Stimulated activated CD4-positive, alpha-beta T cell treated with anti-CD3 and anti-CD28 coated beads, Interleukin-2, amount 100 ng/mL, for 4 hours (primary cell): ENCODE data around the gene DIP2C.
"Not testable (repeated sequence)": the region's sequence is repeated elsewhere in the genome, so short reads cannot be mapped to it uniquely, and the experiment has no call there.

Experiments used
- DNase-seq: peaks from one replicate; pipeline ENCODE4 v3.0.0-alpha.2; 2020; ENCODE audit warnings: low read depth

DIP2C gene, protein sequence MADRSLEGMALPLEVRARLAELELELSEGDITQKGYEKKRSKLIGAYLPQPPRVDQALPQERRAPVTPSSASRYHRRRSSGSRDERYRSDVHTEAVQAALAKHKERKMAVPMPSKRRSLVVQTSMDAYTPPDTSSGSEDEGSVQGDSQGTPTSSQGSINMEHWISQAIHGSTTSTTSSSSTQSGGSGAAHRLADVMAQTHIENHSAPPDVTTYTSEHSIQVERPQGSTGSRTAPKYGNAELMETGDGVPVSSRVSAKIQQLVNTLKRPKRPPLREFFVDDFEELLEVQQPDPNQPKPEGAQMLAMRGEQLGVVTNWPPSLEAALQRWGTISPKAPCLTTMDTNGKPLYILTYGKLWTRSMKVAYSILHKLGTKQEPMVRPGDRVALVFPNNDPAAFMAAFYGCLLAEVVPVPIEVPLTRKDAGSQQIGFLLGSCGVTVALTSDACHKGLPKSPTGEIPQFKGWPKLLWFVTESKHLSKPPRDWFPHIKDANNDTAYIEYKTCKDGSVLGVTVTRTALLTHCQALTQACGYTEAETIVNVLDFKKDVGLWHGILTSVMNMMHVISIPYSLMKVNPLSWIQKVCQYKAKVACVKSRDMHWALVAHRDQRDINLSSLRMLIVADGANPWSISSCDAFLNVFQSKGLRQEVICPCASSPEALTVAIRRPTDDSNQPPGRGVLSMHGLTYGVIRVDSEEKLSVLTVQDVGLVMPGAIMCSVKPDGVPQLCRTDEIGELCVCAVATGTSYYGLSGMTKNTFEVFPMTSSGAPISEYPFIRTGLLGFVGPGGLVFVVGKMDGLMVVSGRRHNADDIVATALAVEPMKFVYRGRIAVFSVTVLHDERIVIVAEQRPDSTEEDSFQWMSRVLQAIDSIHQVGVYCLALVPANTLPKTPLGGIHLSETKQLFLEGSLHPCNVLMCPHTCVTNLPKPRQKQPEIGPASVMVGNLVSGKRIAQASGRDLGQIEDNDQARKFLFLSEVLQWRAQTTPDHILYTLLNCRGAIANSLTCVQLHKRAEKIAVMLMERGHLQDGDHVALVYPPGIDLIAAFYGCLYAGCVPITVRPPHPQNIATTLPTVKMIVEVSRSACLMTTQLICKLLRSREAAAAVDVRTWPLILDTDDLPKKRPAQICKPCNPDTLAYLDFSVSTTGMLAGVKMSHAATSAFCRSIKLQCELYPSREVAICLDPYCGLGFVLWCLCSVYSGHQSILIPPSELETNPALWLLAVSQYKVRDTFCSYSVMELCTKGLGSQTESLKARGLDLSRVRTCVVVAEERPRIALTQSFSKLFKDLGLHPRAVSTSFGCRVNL (N-terminal part only)

DNA sequence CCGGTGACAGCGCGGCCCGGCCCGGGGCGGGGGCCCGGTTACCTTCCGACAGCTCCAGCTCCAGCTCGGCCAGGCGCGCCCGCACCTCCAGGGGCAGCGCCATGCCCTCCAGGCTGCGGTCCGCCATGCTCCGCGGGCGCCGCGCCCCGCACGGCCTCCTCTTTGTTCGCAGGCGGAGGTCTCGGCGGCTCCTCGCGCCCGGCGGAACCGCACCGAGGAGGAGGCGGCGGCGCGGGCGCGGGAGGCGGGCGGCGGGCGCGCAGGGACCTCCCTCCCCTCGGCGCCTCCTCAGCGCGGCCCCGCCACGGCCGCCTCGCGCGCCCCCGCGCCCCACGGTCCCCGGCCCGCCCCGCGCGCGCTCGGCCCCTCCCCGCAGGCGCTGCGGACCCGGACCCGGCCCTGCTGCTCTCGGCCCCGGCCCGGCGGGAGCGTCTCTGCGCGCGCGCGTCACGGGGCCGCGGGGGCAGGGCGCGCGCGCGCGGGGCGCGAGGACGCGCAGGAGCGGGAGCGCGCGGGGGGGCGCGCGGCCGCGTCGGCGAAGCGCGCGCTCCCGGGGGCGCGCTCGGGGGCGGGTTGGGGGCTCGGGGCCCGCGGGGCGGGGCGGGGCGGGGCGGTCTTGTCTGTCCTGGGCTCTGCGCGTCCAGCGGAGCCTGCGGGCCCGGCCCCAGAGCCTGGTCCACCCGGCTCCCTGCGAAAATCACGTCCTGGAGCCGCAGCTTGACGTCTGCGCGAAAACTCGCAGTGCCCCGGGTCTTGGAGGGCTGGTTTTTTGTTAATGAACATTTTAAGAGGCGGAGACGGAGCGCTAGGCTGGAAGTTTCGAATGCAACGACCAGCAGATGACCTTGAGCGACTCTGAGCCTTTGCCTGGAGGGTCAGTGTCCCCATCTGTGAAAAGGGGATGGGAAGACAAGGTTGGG, at the start of gene DIP2C:
Gene DIP2C (minus strand): TSS at position 217 of the 920 bp plus-strand sequence. CDS start 90 bp downstream, at position 127.
- DNase-seq: no peak

DNA sequence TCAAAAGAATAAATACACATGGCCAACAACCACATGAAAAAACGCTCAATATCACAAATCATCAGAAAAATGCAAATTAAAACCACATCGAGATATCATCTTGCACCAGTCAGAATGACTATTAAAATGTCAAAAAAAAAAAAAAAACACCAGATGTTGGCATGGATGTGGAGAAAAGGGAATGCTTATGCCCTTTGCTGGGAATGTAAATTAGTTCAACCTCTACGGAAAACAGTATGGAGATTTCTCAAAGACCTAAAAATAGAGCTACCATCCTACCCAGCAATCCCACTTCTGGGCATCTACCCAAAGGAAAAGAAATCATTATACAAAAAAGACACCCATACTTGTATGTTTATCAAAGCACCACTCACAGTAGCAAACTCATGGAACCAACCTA, 45.0 kb upstream of the DIP2C start:
- no peak for DNase-seq

DNA sequence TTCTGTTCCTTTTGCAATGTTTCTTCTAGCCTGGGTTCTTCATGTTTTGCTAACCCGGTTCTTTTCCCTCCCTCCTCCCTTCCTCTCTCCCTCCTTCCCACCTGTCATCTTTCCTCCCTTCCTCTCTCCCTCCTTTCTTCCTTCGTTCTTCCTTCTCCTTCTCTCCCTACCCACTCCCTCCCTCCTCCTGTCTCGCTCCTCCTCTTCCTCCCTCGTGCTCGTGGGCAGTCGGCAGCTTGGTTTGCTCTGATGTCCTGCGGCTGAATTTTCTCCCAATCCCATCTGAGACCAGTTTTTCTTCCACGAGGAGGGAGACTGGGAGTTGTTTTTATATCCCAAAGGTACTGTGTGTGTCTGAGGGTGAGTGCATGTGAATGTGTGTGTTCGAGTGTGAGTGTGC, 43.6 kb upstream of the DIP2C start:
- DNase-seq: no peak

DNA sequence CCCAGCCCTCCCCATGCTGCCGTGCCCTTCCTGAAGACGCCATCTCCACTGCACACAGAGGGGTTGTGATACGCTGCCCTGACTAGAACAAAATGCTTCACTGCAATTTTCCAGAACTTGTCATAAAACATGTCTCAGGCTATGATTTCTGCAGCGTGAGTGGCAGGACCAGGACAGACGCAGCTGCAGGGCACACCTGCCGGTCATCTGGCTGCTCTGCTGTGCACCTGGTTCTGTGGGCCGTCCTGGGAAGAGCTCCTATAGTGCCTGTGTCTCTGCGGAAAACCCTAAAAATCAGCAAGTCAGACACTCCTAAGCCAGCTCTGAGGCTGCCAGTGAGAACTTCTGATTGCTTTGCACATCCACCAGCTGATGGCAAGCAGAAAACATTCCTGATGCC, 39.7 kb upstream of the DIP2C start:
- DNase-seq: no peak

DNA sequence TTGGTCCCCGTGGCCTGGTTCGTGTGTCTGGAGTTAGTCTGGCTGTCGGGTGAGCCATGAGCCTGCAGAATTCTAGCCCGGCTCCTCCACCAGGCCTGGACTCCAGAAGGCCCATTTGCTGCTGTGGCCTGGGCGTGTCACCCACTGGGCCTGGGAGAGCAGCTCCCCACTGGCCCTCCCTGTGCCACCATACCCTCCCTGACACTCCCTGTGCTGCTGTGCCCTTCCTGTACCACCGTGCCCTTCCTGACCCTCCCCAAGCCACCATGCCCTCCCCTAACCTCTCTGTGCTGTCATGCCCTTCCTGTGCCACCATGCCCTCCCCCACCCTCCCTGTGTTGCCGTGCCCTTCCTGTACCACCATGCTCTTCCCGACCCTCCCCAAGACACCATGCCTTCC, 39.1 kb upstream of the DIP2C start:
- no peak for DNase-seq

DNA sequence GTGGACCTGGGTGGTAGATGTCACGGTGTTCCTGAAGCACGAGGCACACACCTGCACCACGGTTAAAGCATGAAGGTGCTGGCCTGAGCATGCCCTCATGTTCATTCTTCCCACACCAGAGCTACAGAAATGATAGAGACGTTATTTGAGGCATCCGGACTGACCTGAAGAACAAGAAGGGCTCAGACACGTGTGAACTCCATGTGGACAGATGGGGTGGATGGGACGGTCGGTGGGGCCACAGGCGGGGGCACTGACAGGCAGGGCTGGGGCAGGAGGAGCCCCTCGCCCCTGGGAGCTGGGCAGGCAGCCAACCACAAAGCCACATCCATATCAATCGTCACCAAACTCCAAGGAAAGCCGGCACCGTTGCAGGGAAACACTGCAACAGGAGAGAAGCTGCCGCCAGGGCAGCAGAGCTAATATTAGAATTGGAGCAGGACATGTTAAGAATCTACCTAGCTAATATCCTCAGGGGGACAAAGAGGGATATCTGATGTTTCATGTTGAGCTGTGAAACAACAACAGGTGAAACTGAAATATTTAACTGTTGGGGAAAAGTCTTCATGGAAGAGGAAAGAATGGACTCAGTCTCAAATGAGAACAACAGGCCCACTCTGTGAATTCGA, 37.8 kb upstream of the DIP2C start:
- no peak for DNase-seq

DNA sequence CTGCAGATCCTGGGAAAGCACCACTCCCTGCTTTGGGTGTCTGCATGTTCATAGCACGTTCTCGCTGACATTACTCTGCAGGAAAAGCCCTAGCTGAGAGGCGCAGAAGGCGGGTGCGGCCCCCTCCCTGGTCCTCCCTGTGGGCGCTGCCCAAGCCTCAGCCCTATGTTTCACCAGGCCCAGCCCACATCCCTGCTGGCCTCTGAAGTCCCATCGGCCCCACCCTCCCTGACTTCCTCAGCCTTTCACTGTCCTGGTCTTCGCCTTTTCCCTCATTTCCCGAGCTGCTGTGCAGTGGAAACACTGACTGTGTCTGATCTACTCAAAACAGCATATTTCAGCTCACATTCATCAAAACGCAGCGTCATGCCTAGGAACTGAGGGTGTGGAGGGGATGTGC, 36.3 kb upstream of the DIP2C start:
- no peak for DNase-seq

DNA sequence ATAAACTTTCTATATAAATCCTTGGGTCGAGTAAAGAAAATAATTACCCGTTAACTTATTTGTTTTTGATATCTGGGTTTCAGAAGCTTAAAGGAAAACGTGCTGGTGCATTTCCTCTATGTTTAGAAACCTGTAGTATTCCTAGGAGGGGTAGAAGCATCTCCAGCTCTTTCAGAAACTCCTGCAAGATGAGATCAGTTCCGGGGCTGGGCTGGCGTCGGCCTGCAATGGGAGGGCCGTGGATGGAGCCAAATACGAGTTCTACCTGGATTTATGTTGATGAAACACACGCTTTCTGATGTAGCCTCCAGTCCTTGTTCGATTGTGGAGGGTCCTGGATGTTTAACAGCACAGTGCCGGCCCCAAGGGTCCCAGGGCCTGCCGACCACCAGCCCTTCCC, 35.8 kb upstream of the DIP2C start:
- no peak for DNase-seq

DNA sequence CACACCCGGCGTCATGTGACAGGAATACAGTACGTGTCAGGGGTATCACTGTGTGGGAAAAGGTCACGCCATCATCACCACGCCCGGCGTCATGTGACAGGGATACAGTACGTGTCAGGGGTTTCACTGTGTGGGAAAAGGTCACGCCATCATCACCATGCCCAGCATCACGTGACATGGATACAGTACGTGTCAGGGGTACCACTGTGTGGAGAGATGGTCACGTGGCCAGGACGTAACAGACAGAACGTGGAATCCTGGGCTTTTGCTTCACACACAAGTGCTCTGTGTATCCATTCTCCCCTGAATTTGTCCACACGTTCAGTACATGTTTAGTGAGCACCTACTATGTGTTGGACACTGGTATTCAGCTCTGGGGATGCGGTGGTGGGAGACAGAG, 34.5 kb upstream of the DIP2C start:
- DNase-seq: no peak

DNA sequence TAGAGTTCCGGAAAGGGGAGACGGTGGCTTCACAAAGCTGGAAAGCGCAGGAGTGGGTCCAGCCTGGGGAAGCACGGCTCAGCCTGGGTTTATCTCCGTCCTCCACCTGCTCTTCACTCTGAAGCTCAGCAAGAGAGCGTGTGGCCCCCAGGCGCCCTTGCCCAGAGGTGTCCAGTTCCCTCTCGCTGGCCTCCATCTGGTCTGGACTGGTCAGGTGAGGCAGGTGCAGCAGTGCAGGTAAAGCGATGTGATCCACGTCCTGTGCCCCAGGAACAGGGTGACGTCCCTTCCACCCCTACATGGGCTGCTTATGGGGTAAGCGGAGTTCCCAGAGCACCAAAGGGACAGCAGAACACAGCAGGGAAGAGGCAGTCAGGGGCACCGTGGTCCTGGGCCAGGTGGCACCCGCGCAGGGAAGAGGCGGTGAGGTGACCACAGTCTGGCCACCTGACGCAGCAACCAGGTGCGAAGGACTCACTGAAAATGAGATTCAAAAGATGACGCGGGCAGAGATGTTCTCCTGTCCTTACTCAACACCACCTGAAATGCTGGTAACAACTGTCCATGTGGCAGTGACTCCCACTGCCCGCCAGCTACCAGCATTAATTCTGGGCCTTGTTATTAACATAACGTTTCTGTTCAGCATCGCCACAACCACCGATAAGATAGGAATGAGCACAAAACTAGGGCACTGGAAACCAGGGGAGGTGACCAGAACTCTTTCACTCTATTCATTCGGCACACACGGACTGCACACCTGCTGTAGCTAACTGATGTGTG, 33.0 kb upstream of the DIP2C start:
- no peak for DNase-seq

DNA sequence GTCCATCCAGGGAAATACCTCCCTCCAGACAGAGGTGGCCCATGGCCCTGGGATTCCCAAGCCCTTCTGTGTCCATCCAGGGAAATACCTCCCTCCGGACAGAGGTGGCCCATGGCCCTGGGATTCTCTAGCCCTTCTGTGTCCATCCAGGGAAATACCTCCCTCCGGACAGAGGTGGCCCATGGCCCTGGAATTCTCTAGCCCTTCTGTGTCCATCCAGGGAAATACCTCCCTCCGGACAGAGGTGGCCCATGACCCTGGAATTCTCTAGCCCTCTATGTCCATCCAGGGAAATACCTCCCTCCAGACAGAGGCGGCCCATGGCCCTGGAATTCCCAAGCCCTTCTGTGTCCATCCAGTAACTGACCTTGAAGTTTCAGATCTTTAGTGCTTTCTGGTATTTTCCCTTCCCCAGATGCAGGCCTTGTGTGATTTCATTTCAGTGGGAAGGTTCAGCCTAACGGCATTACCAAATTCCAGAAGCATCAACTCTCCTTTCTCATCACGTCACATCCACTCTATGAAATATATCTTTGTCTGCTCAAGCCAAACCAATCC, 28.8 kb upstream of the DIP2C start:
- no peak for DNase-seq

DNA sequence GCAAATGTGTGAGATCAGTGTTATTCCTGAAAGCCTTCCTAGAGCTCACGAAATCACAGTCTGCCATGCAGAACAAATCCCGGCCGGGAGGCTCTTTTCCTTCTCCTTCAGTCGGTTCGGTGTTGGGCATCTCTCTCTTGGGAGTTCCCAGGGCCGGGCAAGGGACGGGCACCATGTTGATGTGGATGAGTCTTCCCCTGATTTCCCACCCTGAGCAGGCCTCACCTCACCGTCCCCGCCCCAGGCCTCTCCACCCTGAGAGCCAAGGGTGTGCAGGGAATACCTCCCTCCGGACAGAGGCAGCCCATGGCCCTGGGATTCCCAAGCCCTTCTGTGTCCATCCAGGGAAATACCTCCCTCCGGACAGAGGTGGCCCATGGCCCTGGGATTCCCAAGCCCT, 28.0 kb upstream of the DIP2C start:
- no peak for DNase-seq

DNA sequence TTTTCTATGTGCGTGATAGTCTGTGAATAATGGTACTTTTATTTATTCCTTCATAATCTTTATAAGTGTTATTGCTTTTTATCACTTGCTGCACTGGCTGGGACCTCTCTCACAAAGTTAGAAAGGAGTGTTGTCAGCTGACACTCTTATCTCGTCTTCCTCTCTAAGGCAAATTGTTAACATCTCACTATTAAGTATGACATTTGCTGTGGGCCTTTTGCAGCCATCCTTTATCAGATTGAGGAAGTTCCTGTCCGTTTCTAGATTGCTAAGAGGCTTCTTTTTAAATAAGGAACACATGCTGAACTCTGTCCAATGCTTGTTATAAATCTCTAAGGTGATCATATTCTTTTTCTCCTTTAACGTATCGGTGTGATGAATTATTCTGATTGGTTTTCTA, 27.4 kb upstream of the DIP2C start:
- DNase-seq: no peak

DNA sequence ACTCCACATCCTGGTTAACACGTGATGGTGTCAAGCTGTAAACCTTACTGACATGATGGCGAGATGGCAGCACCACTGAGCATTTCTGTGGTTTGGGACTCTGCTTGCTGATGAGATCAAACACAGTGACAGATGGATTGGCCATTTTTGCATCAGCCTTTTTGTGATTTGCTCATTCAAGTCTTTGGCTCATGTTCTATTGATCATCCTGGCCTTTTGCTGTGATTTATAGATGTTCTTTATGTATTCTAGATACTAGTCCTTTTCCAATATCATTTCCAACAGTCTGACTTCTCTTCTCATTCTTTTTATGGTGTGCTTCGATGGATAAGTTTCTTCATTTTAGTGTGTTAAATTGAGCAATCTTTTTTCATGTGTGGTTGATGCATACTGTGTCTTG, 24.7 kb upstream of the DIP2C start:
- no peak for DNase-seq

DNA sequence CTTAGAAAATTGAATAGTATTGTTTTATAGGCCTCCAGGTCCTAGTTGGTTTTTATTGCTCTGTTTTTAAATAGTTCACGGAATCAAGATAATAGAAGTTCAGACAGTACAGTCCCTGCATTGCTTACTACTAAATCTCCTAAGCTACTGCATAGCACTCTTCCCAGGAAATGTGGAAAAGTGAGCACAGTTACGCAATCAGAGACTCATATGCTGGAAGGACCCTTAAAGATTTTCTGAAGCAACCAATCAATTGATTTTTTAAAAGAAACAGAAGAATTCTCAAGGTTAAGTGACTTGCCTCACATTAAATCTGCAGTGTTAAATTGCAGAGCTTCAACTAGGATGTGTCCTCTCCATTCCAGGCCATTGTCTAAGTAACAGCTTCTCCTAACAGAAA, 23.1 kb upstream of the DIP2C start:
- no peak for DNase-seq

DNA sequence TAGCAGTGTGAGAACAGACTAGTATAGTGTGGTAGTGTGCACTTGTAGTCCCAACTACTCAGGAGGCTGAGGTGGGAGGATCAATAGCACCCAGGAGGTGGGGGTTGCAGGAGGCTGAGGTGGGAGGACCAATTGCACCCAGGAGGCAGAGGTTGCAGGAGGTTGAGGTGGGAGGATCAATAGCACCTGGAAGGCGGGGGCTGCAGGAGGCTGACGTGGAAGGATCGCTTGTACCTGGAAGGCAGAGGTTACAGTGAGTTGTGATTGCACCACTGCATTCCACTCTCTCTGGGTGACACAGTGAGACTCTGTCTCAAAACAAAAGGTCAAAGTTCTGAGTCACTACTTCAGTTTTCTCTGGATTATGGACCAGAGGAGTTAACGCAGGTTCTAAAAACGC, 22.6 kb upstream of the DIP2C start:
- no peak for DNase-seq

DNA sequence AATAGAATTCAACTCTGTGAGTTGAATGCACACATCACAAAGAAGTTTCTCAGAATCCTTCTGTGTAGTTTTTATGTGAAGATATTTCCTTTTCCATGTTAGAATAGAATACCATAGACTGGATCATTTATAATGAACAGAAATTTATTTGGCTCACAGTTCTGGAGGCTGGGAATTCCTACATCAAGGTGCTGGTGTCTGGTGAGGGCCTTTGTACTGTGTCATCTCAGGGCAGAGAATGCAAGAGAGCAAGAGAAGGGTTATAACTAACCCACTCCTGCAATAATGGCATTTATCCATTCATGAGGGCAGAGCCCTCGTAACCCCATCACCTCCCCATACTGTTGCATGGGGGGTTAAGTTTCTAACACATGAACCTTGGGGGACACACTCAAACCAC, 18.4 kb upstream of the DIP2C start:
- DNase-seq: no peak

DNA sequence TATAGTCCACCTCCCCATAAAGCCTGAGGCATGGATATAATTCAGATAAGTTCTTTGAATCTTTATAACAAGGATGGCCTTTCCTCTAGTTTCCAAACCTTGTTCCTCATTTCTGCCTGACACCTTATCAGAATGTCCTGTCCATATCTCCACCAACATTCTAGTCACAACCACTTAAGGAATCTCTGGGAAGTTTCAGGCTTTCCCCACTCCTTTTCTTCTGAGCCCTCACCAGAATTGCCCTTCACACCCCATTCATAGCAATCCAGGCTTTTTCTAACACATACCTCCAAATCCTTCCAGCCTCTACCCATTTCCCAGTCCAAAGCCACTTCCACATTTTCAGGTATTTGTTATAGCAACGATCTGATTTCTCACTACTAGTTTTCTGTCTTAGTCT, 18.0 kb upstream of the DIP2C start:
- DNase-seq: no peak

DNA sequence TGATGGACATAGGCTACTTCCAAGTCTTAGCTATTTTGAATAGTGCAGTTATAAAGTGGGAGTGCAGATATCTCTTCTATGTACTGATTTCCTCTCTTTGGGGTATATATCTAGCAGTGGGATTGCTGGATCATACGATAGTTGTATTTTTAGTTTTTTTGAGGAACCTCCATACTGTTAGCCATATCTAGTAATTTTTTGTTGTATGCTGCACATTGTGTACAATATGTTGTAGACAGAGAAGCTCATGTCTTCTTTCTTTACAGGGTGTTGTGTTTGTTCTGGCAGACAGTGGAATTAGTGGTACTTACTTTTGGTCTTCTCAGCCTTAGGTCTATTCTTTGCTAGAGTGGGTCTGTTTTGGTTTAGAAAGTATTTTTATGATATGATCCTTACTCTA, 13.7 kb upstream of the DIP2C start:
- no peak for DNase-seq

DNA sequence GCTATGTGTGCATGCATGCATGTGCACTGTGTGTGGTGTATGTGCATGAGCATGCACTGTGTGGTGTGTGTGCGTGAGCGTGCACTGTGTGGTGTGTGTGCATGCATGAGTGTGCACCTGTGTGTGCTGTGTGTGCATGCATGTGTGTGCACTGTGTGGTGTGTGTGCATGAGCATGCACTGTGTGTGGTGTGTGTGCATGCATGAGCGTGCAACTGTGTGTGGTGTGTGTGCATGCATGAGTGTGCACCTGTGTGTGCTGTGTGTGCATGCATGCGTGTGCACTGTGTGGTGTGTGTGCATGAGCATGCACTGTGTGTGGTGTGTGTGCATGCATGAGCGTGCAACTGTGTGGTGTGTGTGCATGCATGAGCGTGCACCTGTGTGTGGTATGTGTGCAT, 10.7 kb upstream of the DIP2C start:
- not testable (repeated sequence) for DNase-seq
